HCT116 (cell line): Measurements from ENCODE around the gene LDAH. TPM values are rescaled to one million over a fixed set of nuclear protein-coding genes. Genes with fewer than 3 reads are reported as not detected.

Experiments
- ATAC-seq: fragments of 200-7000 bp; cut with Tn5 transposase; 2 replicates; pipeline ENCODE4 v1.9.1; 2020; ENCODE audit warnings: mild to moderate bottlenecking, moderate library complexity
- BruUV-seq: library from RNA; stranded (reverse); fragments of 400-500 nt; replicated peaks from 2 replicates; lab custom pipeline; 2021; lab: Mats Ljungman, UMichigan
- CTCF ChIA-PET: fragments of 300-600 bp; sonication (Branson Sonifier 250); formaldehyde crosslinking; loops from one replicate; lab custom pipeline; 2021; ENCODE audit warnings: antibody characterized with exemption; lab: Charles Lee
- POLR2A ChIA-PET: fragments of 300-600, 350-600 bp; sonication (Branson Sonifier 250); formaldehyde crosslinking; loops from one replicate; lab custom pipeline; 2021; ENCODE audit warnings: antibody characterized with exemption; lab: Charles Lee
- RAD21 ChIA-PET, 2 experiments: fragments of 300-600 bp; sonication (Branson Sonifier 250); formaldehyde crosslinking; loops; one replicate each; lab custom pipeline; 2023; ENCODE audit warnings: low total read pairs in 2 of 2; ENCODE audit not compliant: uncharacterized antibody in 2 of 2, unreplicated experiment in 2 of 2, low non-redundant PET in 1 of 2; lab: Charles Lee
- DNase-seq: peaks from one replicate; pipeline ENCODE4 v3.0.0-alpha.2; 2010; ENCODE audit warnings: low read depth, low spot score
- H2AFZ ChIP-seq: fragments of 200-600 bp; shearing (Covaris generic), sonication (generic); 2 replicates; pipeline ENCODE4 v1.6.1; 2017; ENCODE audit warnings: low read depth, mixed run types, mixed read lengths, antibody characterized with exemption, low read length; ENCODE audit not compliant: poor library complexity, severe bottlenecking
- H3K27ac ChIP-seq: 2 replicates; pipeline ENCODE4 v1.5.1; 2012; ENCODE audit warnings: low read depth, low read length
- H3K27me3 ChIP-seq: fragments of 200-600 bp; sonication (generic); 2 replicates; pipeline ENCODE4 v1.6.1; 2016; ENCODE audit warnings: mixed run types, low read length, mixed read lengths; ENCODE audit not compliant: insufficient read depth
- H3K36me3 ChIP-seq, 2 experiments: fragments of 200-500 bp in 1 of 2; fragments of 200-600 bp in 1 of 2; sonication (Bioruptor generic) in 1 of 2; sonication (generic) in 1 of 2; 2 replicates each; pipeline versions ENCODE4 v1.5.1 to v1.6.1; 2014 to 2016; ENCODE audit warnings: low read length in 2 of 2, inconsistent platforms in 1 of 2, mixed read lengths in 1 of 2, mixed run types in 1 of 2; ENCODE audit not compliant: insufficient read depth in 2 of 2, control insufficient read depth in 1 of 2
- H3K4me1 ChIP-seq, 2 experiments: fragments of 200-600 bp in 1 of 2; sonication (generic) in 1 of 2; 2 replicates each; pipeline versions ENCODE4 v1.5.1 to v1.6.1; 2012 to 2017; ENCODE audit warnings: low read length in 2 of 2, inconsistent platforms in 1 of 2, mild to moderate bottlenecking in 1 of 2, mixed read lengths in 1 of 2, mixed run types in 1 of 2, moderate library complexity in 1 of 2; ENCODE audit not compliant: insufficient read depth in 2 of 2, control insufficient read depth in 1 of 2
- H3K4me2 ChIP-seq: fragments of 200-600 bp; sonication (generic); 2 replicates; pipeline ENCODE4 v1.6.1; 2017; ENCODE audit warnings: mixed run types, low read length, mixed read lengths
- H3K4me3 ChIP-seq, 2 experiments: fragments of 200-600 bp in 1 of 2; sonication (generic) in 1 of 2; replicated peaks in 1 of 2; 2 replicates each; pipeline ENCODE4 v1.5.1; 2011 to 2016; ENCODE audit warnings: low read length in 2 of 2, control low read depth in 1 of 2, low read depth in 1 of 2, mild to moderate bottlenecking in 1 of 2, mixed read lengths in 1 of 2, mixed run types in 1 of 2
- H3K79me2 ChIP-seq: fragments of 200-600 bp; sonication (generic); 2 replicates; pipeline ENCODE4 v1.6.1; 2017; ENCODE audit warnings: mild to moderate bottlenecking, mixed run types, low read length, moderate library complexity, mixed read lengths; ENCODE audit not compliant: insufficient read depth
- H3K9ac ChIP-seq: fragments of 200-600 bp; sonication (generic); 2 replicates; pipeline ENCODE4 v1.6.1; 2016; ENCODE audit warnings: low read length, mixed read lengths
- H3K9me2 ChIP-seq: fragments of 200-600 bp; sonication (generic), shearing (Covaris generic); 2 replicates; pipeline ENCODE4 v1.6.1; 2017; ENCODE audit warnings: mixed run types, mild to moderate bottlenecking, moderate library complexity; ENCODE audit not compliant: insufficient read depth
- H3K9me3 ChIP-seq, 2 experiments: fragments of 200-500 bp in 1 of 2; fragments of 200-600 bp in 1 of 2; sonication (Bioruptor generic) in 1 of 2; sonication (generic) in 1 of 2; 2 replicates each; pipeline ENCODE4 v1.6.1; 2014 to 2017; ENCODE audit warnings: low read length in 2 of 2, mixed read lengths in 2 of 2, inconsistent platforms in 1 of 2, low read depth in 1 of 2, mild to moderate bottlenecking in 1 of 2, mixed run types in 1 of 2, moderate library complexity in 1 of 2; ENCODE audit not compliant: control insufficient read depth in 1 of 2, insufficient read depth in 1 of 2
- H4K20me1 ChIP-seq: fragments of 200-600 bp; sonication (generic), shearing (Covaris generic); 2 replicates; pipeline ENCODE4 v1.6.1; 2017; ENCODE audit warnings: mixed run types, mild to moderate bottlenecking, moderate library complexity; ENCODE audit not compliant: insufficient read depth
- REST ChIP-seq: IDR thresholded peaks from 2 replicates; pipeline ENCODE4 v1.6.1; 2012; ENCODE audit warnings: low read depth
- intact Hi-C: fragments of 100-400 bp; cut with micrococcal nuclease; formaldehyde crosslinking; loops from 2 replicates; pipeline ENCODE4 v1.10.0; 2022
- total RNA-seq: library from RNA; stranded (reverse); gene quantifications from one replicate; pipeline ENCODE4 v1.2.1, GENCODE V29; 2021; ENCODE audit not compliant: unreplicated experiment
- TF ChIP-seq, protein P1 (sequence below), 3 experiments: fragments of 200-600 bp in 1 of 3; sonication (generic) in 1 of 3; IDR thresholded peaks in 2 of 3; conservative IDR thresholded peaks in 1 of 3; 2 replicates each; pipeline ENCODE4 v1.5.1; 2012 to 2017; ENCODE audit warnings: low read depth in 2 of 3, low read length in 2 of 3, antibody characterized with exemption in 1 of 3, borderline replicate concordance in 1 of 3, control low read depth in 1 of 3, mild to moderate bottlenecking in 1 of 3, mixed read lengths in 1 of 3, mixed run types in 1 of 3, moderate library complexity in 1 of 3; ENCODE audit not compliant: insufficient read depth in 1 of 3

Gene LDAH
- total RNA-seq, 1 experiment from 2014 or later = 25.7 TPM

DNA sequence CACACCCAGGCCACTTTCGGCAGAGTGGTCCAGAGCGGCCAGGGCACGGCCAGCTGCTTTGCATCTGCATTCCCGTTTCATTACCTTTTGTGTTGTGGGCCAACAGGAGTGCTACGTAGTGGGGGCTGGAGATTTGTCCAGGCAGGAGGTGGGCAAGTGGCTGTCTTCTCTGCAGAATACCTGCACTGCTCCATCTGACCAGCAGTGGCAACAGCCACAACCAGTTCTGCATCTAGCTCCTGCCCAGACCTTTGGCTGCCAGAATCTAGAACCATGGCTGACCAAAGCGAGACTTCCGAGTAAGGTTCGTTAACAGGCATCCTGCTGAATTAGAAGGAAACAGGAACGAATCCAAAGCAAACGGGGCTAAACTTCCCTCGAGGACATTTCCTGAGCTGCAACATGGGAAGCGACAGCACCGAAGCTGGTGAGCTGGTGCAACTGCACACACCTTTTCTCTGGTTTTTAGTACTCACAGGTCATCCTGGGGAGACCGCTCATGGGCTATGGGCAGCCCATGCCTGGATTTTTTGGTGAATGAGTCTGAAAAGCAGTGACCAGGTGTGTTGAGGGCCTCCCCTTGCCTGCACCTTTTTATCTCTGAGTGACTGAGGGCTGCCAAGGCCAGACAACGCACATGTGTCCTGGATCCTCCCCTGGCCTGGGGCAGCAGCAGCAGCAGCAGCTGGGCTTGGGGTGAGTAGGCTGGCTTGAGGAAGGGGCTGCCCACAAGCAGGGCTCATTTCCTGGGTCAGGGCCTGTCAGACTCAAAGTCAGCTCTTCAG is 145.4 kb downstream of the LDAH start:
- BruUV-seq = no TSS peak
- RAD21 ChIA-PET = no interaction called here

More for the DNA sequence above, 145.4 kb downstream of the LDAH start:
- peaks cover 0 to 11% of the 10 kb centered on the region in 2 experiments; a peak in 2 of 4 replicates for H3K4me1 ChIP-seq
- H3K9ac ChIP-seq = no peak overlapping the region
- H3K4me2 ChIP-seq = no peak overlapping the region
- no peak overlapping the region for H3K4me3 ChIP-seq
- intact Hi-C loops = no loop called here
- ChIA-PET CTCF (interaction anchor here (1.0 to 2.1 kb wide), 4 partner anchors 16 to 351 kb away, joined by 3 to 12 read pairs (median 4); partner anchors contain the start of gene HS1BP3), POLR2A (no interaction called here)
- ATAC-seq (peak; percentile 51; the same call in 1 of the 2 replicates), DNase-seq (no peak)
- H3K9me3 ChIP-seq = no peaks in the 10 kb centered on the region
- H3K36me3 ChIP-seq = no peaks in the 10 kb centered on the region; a peak in 1 of 4 replicates
- no peaks in the 10 kb centered on the region for H3K79me2 ChIP-seq
- H4K20me1 ChIP-seq = no peaks in the 10 kb centered on the region
- no peak overlapping the region for H2AFZ ChIP-seq
- TF ChIP-seq REST = no peak
- TF ChIP-seq, protein P1, sequence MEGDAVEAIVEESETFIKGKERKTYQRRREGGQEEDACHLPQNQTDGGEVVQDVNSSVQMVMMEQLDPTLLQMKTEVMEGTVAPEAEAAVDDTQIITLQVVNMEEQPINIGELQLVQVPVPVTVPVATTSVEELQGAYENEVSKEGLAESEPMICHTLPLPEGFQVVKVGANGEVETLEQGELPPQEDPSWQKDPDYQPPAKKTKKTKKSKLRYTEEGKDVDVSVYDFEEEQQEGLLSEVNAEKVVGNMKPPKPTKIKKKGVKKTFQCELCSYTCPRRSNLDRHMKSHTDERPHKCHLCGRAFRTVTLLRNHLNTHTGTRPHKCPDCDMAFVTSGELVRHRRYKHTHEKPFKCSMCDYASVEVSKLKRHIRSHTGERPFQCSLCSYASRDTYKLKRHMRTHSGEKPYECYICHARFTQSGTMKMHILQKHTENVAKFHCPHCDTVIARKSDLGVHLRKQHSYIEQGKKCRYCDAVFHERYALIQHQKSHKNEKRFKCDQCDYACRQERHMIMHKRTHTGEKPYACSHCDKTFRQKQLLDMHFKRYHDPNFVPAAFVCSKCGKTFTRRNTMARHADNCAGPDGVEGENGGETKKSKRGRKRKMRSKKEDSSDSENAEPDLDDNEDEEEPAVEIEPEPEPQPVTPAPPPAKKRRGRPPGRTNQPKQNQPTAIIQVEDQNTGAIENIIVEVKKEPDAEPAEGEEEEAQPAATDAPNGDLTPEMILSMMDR (IDR thresholded peaks at IDR 0.05 in 2 of 3, conservative IDR thresholded peaks at IDR 0.05 in 1 of 3; ENCODE audit: borderline replicate concordance in 1 of 3, insufficient read depth in 1 of 3, low read depth in 2 of 3, low read length in 2 of 3) = peak; percentile 15 to 60 (median 39); a peak in 4 of 6 replicates
- H3K9me2 ChIP-seq = no peaks in the 10 kb centered on the region
- H3K27me3 ChIP-seq = no peaks in the 10 kb centered on the region
- no peak overlapping the region for H3K27ac ChIP-seq
